ENCODE measurements around the gene TBC1D12. TPM values are rescaled to one million over a fixed set of nuclear protein-coding genes. Genes with fewer than 3 reads are reported as not detected.

Gene TBC1D12
- total and polyA plus RNA-seq, 12 donors = 6.2 to 47.8 (median 9.7) TPM

DNA sequence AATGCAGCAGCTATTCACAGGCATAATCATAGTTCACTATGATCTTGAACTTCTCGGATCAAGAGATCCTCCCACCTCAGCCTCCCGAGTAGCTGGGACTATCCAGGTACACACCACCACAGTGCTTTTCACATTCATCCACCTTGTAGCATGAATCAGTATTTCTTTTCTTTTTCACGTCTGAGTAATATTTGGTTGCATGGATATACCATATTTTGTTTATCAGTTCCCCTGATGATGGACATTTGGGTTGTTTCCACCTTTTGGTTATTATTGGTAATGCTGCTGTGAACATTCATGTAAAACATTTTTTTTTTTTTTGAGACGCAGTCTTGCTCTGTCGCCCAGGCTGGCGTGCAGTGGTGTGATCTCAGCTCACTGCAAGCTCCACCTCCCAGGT, 3.6 kb upstream of the TBC1D12 start:
- H3K27me3 ChIP-seq = peaks cover 4% of the 10 kb centered on the region
- no peak overlapping the region for H3K27ac ChIP-seq
- H3K4me1 ChIP-seq (replicated peaks in 1 of 2) = no peaks in the 10 kb centered on the region
- H3K36me3 ChIP-seq (replicated peaks in 1 of 2) = no peaks in the 10 kb centered on the region
- H3K4me3 ChIP-seq = no peak overlapping the region
- TF ChIP-seq, protein P1, sequence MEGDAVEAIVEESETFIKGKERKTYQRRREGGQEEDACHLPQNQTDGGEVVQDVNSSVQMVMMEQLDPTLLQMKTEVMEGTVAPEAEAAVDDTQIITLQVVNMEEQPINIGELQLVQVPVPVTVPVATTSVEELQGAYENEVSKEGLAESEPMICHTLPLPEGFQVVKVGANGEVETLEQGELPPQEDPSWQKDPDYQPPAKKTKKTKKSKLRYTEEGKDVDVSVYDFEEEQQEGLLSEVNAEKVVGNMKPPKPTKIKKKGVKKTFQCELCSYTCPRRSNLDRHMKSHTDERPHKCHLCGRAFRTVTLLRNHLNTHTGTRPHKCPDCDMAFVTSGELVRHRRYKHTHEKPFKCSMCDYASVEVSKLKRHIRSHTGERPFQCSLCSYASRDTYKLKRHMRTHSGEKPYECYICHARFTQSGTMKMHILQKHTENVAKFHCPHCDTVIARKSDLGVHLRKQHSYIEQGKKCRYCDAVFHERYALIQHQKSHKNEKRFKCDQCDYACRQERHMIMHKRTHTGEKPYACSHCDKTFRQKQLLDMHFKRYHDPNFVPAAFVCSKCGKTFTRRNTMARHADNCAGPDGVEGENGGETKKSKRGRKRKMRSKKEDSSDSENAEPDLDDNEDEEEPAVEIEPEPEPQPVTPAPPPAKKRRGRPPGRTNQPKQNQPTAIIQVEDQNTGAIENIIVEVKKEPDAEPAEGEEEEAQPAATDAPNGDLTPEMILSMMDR (IDR thresholded peaks at IDR 0.05) = no peak
- no peak for TF ChIP-seq POLR2A (IDR thresholded peaks at IDR 0.05)
- H3K9me3 ChIP-seq (replicated peaks in 1 of 3) = no peaks in the 10 kb centered on the region
- intact Hi-C loops (cut with DNase I) = no loop called here
- no peak for DNase-seq
- 81 to 91% (median 87%) methylated on average over 6 of the region's 6 CpGs for WGBS, 4 donors

- Histone ChIP-seq H3K9me3 (replicated peaks in 1 of 3) (no peaks in the 10 kb centered on the region), H3K36me3 (replicated peaks in 1 of 2) (no peaks in the 10 kb centered on the region), H3K27ac (peak overlapping the region; percentile 76 to 97 (median 92)), H3K4me3 (peak overlapping the region; percentile 13 to 99 (median 58)), H3K27me3 (no peaks in the 10 kb centered on the region), H3K4me1 (replicated peaks in 1 of 2) (peaks cover 5 to 36% of the 10 kb centered on the region in 2 donors)
- intact Hi-C loops (cut with DNase I) = no loop called here
- 0% methylated on average over 10 to 77 of the region's 77 CpGs; no CpG with 5 or more reads in 1 of the 4 donors for WGBS, 4 donors
- peak; percentile 29 to 56 (median 36) for DNase-seq
- no peak for TF ChIP-seq POLR2A (IDR thresholded peaks at IDR 0.05)
- TF ChIP-seq, protein P1 (IDR thresholded peaks at IDR 0.05) = no peak
Measured at GRCh38 chr10:94402843-94403379, 570 bp downstream of the TBC1D12 start.

DNA sequence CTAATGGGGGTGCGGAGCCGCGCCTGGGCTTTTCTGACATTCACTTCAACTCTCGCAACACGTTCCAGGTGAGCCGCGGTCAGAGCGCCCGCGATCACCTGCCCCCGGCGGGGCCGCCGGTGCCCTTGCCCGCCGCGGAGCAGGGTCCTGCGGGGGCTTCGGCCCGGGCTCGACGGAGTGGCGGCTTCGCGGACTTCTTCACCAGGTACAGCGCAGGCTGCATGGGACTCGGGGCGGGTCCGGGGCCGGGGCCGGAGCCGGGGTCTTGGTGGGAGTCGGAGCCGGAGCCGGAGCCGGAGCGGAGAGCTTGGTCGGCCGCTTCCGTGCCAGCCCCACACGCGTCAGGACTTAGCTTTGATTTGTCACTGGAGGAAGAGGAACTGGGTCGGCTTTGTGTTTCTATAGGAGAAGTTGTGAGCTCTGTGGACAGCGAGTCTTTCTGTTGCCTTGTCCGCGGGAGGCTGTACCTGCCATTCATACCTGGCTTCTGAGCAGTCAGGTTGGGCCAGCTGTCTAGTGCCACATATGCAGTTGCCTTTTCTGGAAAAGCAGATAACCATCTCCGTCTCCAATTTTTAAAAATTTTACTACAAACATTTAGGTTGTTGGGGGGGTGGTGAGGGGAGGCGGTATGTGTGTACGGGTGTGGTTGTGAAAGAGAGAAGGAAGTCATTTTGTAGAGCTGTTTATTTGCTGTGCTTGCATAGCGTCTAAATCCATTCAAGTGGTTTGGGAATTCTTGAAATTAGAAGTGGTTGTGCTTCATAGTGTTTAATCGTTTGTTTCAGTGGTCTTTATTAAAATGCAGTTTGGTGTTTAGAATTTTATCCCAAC, 1.3 kb downstream of the TBC1D12 start:
- TF ChIP-seq, protein P1 (IDR thresholded peaks at IDR 0.05) = no peak
- TF ChIP-seq POLR2A (IDR thresholded peaks at IDR 0.05) = peak in 1 of 2 donors; percentile 66
- no peaks in the 10 kb centered on the region for H3K36me3 ChIP-seq (replicated peaks in 1 of 2)
- H3K4me1 ChIP-seq (replicated peaks in 1 of 2) = peaks cover 11 to 43% of the 10 kb centered on the region in 2 donors
- peak overlapping the region; percentile 76 to 97 (median 92) for H3K27ac ChIP-seq
- intact Hi-C loops (cut with DNase I) = no loop called here
- no peaks in the 10 kb centered on the region for H3K27me3 ChIP-seq
- H3K4me3 ChIP-seq = peak overlapping the region; percentile 13 to 99 (median 62)
- DNase-seq = peak; percentile 59 to 78 (median 68)
- H3K9me3 ChIP-seq (replicated peaks in 1 of 3) = no peaks in the 10 kb centered on the region
- 1% methylated on average over 13 to 51 of the region's 51 CpGs for WGBS, 4 donors

GRCh38 chr10:94405406-94405805, 3.1 kb downstream of the TBC1D12 start:
- Histone ChIP-seq H3K4me1 (replicated peaks in 1 of 2) (peaks cover 11 to 48% of the 10 kb centered on the region in 2 donors), H3K36me3 (replicated peaks in 1 of 2) (no peaks in the 10 kb centered on the region), H3K27ac (no peak overlapping the region), H3K4me3 (no peak overlapping the region), H3K9me3 (replicated peaks in 1 of 3) (no peaks in the 10 kb centered on the region), H3K27me3 (no peaks in the 10 kb centered on the region)
- no peak for DNase-seq
- TF ChIP-seq, protein P1 (IDR thresholded peaks at IDR 0.05) = no peak
- TF ChIP-seq POLR2A (IDR thresholded peaks at IDR 0.05) = no peak
- intact Hi-C loops (cut with DNase I) = no loop called here
